Measurements from ENCODE around the gene APH1A.
"Not testable (repeated sequence)": the region's sequence is repeated elsewhere in the genome, so short reads cannot be mapped to it uniquely, and the experiment has no call there.

The APH1A gene

GRCh38 chr1:150234566-150235293 is 34.1 kb downstream of the APH1A start:
- peak; percentile 67 to 90 (median 76) for DNase-seq (ENCODE audit: low read depth in 4 of 4, low spot score in 1 of 4)

- DNase-seq (ENCODE audit: low read depth in 4 of 4, low spot score in 1 of 4): no peak
Observed at GRCh38 chr1:150234309-150234565, 34.6 kb downstream of the APH1A start.

GRCh38 chr1:150233359-150234308 is 35.2 kb downstream of the APH1A start:
- DNase-seq (ENCODE audit: low read depth in 4 of 4, low spot score in 1 of 4): peak in 2 of 4 experiments; percentile 9 to 34

DNA sequence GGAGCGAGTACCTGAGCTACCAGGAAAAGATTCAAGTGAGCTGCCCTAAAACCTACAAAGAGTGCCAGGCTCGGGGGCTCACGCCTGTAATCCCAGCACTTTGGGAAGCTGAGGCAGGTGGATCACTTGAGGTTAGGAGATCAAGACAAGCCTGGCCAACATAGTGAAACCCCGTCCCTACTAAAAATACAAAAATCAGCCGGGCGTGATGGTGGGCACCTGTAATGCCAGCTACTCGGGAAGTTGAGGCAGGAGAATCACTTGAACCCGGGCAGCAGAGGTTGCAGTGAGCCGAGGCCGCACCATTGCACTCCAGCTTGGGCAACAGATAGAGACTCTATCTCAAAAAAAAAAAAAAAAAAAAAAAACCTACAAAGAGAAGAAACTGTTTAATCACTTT is 35.9 kb downstream of the APH1A start:
- not testable (repeated sequence) for DNase-seq (ENCODE audit: low read depth in 4 of 4, low spot score in 1 of 4)

GRCh38 chr1:150228246-150228645 is 40.6 kb downstream of the APH1A start:
- DNase-seq (ENCODE audit: low read depth in 4 of 4, low spot score in 1 of 4): not testable (repeated sequence)

- DNase-seq (ENCODE audit: low read depth in 4 of 4, low spot score in 1 of 4): no peak
Observed at GRCh38 chr1:150227228-150227627, 41.6 kb downstream of the APH1A start.

- DNase-seq (ENCODE audit: low read depth in 4 of 4, low spot score in 1 of 4): no peak
Observed at GRCh38 chr1:150226486-150226885, 42.3 kb downstream of the APH1A start.

DNA sequence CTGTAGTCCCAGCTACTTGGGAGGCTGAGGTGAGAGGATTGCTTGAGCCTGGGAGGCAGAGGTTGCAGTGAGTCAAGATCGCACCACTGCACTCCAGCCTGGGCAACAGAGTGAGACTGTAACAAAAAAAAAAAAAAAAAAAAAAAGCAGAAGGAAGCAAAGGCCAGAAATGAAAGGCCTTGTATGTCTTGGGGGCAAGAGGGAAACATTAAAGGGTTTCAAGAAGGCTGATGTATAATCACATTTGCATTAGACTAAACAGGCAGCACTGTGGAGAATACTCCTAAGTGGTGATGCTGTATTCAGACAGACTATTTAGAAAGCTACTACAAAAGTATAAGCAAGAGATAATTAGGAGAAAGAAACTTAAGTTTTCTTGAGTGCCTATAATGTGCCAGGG is 43.3 kb downstream of the APH1A start:
- no peak for DNase-seq (ENCODE audit: low read depth in 4 of 4, low spot score in 1 of 4)

- no peak for DNase-seq (ENCODE audit: low read depth in 4 of 4, low spot score in 1 of 4)
Observed at GRCh38 chr1:150224983-150225382, 43.8 kb downstream of the APH1A start.

DNA sequence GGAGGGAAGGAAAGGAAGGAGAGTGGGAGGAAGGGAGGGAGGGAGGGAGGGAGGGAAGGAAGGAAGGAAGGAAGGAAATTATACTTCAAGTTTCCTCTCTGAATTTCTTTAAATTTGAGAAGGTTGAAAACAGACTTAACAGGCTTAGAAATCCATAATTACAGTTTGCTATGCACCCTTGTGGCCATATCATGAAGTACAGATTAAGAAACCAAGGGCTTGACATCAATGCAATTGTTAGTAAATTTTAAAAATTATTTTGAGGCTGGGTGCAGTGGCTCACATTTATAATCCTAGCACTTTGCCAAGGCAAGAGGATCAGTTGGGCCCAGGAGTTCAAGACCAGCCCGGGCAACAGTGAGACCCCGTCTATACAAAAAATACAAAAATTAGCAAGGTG is 47.3 kb downstream of the APH1A start:
- no peak for DNase-seq (ENCODE audit: low read depth in 4 of 4, low spot score in 1 of 4)

- DNase-seq (ENCODE audit: low read depth in 4 of 4, low spot score in 1 of 4): not testable (repeated sequence)
Observed at GRCh38 chr1:150215855-150216254, 53.0 kb downstream of the APH1A start.
